GM23338 (cell line): ENCODE measurements around the gene BFSP2. TPM values are rescaled to one million over a fixed set of nuclear protein-coding genes. Genes with fewer than 3 reads are reported as not detected.

Experiments used
- ATAC-seq: fragments of 200-7000 bp; cut with Tn5 transposase; 3 replicates; pipeline ENCODE4 v1.9.1; 2020
- DNase-seq: peaks from one replicate; pipeline ENCODE4 v3.0.0-alpha.2; 2015; ENCODE audit warnings: low spot score
- H2AFZ ChIP-seq: fragments of 200-600 bp; sonication (generic); 2 replicates; pipeline ENCODE4 v1.8.0; 2016; ENCODE audit warnings: antibody characterized with exemption, mild to moderate bottlenecking, moderate library complexity
- H3F3A ChIP-seq: fragments of 200-600 bp; sonication (generic); replicated peaks from 2 replicates; pipeline ENCODE4 v1.8.0; 2017; ENCODE audit warnings: antibody characterized with exemption, mixed run types, low read depth
- H3K27ac ChIP-seq: fragments of 200-600 bp; sonication (generic); 2 replicates; pipeline ENCODE4 v1.6.1; 2016; ENCODE audit warnings: low read depth
- H3K27me3 ChIP-seq: fragments of 200-600 bp; sonication (generic); 2 replicates; pipeline ENCODE4 v1.8.0; 2016; ENCODE audit warnings: mild to moderate bottlenecking, mixed run types, moderate library complexity; ENCODE audit not compliant: insufficient read depth
- H3K36me3 ChIP-seq: fragments of 200-600 bp; sonication (generic); 2 replicates; pipeline ENCODE4 v1.8.0; 2016; ENCODE audit warnings: mild to moderate bottlenecking; ENCODE audit not compliant: insufficient read depth
- H3K4me1 ChIP-seq: fragments of 200-600 bp; sonication (generic); 2 replicates; pipeline ENCODE4 v1.8.0; 2016; ENCODE audit warnings: mild to moderate bottlenecking, moderate library complexity; ENCODE audit not compliant: insufficient read depth
- H3K4me2 ChIP-seq: fragments of 200-600 bp; sonication (generic); 2 replicates; pipeline ENCODE4 v1.7.1; 2017; ENCODE audit warnings: mixed run types
- H3K4me3 ChIP-seq: fragments of 200-600 bp; sonication (generic); 2 replicates; pipeline ENCODE4 v1.6.1; 2016; ENCODE audit warnings: mixed run types
- H3K79me2 ChIP-seq: fragments of 200-600 bp; sonication (generic); replicated peaks from 2 replicates; pipeline ENCODE4 v1.8.0; 2017; ENCODE audit warnings: mild to moderate bottlenecking; ENCODE audit not compliant: insufficient read depth
- H3K9me2 ChIP-seq: fragments of 200-600 bp; sonication (generic); 2 replicates; pipeline ENCODE4 v1.8.0; 2017; ENCODE audit not compliant: insufficient read depth
- H4K20me1 ChIP-seq: fragments of 200-600 bp; sonication (generic); replicated peaks from 2 replicates; pipeline ENCODE4 v1.8.0; 2017; ENCODE audit warnings: mild to moderate bottlenecking; ENCODE audit not compliant: insufficient read depth
- H3K27ac Mint-ChIP-seq: 2 replicates; pipeline ENCODE4 v1.8.0; 2020; ENCODE audit warnings: inconsistent platforms, mild to moderate bottlenecking, moderate library complexity, mixed read lengths
- H3K27me3 Mint-ChIP-seq: 3 replicates; pipeline ENCODE4 v1.8.0; 2022; ENCODE audit warnings: low read depth, mild to moderate bottlenecking, moderate library complexity, mixed read lengths, inconsistent platforms; ENCODE audit not compliant: insufficient read depth, poor library complexity
- H3K36me3 Mint-ChIP-seq: 3 replicates; pipeline ENCODE4 v1.8.0; 2021; ENCODE audit warnings: low read depth, mild to moderate bottlenecking, inconsistent platforms, moderate library complexity, mixed read lengths
- H3K4me1 Mint-ChIP-seq: 3 replicates; pipeline ENCODE4 v1.8.0; 2020; ENCODE audit warnings: mild to moderate bottlenecking, inconsistent platforms, mixed read lengths
- H3K4me3 Mint-ChIP-seq: 3 replicates; pipeline ENCODE4 v1.8.0; 2021; ENCODE audit warnings: moderate library complexity, mild to moderate bottlenecking, inconsistent platforms, mixed read lengths
- H3K9me3 Mint-ChIP-seq: 3 replicates; pipeline ENCODE4 v1.8.0; 2020; ENCODE audit warnings: moderate library complexity, mild to moderate bottlenecking, inconsistent platforms, mixed read lengths
- CTCF ChIP-seq, 2 experiments: fragments of 200-600 bp in 1 of 2; sonication (generic) in 1 of 2; conservative IDR thresholded peaks; 2 replicates each; pipeline versions ENCODE4 v1.5.1 to v1.6.1; 2016 to 2017; ENCODE audit warnings: antibody characterized with exemption in 2 of 2, low read depth in 2 of 2, mild to moderate bottlenecking in 2 of 2, moderate library complexity in 1 of 2
- EZH2 ChIP-seq: fragments of 200-600 bp; sonication (generic); IDR thresholded peaks from one replicate; pipeline ENCODE4 v1.8.0; 2017; ENCODE audit warnings: antibody characterized with exemption, mild to moderate bottlenecking, low read depth; ENCODE audit not compliant: unreplicated experiment
- REST ChIP-seq: IDR thresholded peaks from one replicate; pipeline ENCODE4 v1.6.1; 2018; ENCODE audit warnings: antibody characterized with exemption; ENCODE audit not compliant: unreplicated experiment
- STAT1 ChIP-seq: IDR thresholded peaks from one replicate; pipeline ENCODE4 v1.6.1; 2016; ENCODE audit warnings: antibody characterized with exemption; ENCODE audit not compliant: unreplicated experiment
- ZNF331 ChIP-seq: fragments of 250-450 bp; sonication (Bioruptor Pico); IDR thresholded peaks from 2 replicates; pipeline ENCODE4 v1.5.0; 2020; ENCODE audit warnings: low read depth, mild to moderate bottlenecking, moderate library complexity
- ZNF462 ChIP-seq: fragments of 250-450 bp; sonication (Bioruptor Pico); IDR thresholded peaks from 2 replicates; pipeline ENCODE4 v1.5.0; 2020; ENCODE audit warnings: mild to moderate bottlenecking, moderate library complexity
- polyA plus RNA-seq: library from polyadenylated mRNA; unstranded; fragments of >200 nt; fragmentation: Nextera tagmentation; extraction: Ambion mirVana; gene quantifications from 2 replicates; pipeline ENCODE4 v1.2.1, GENCODE V29; 2016
- total RNA-seq: library from RNA; depleted of rRNA; stranded (reverse); fragments of >200 nt; shearing (Covaris generic); gene quantifications from 2 replicates; pipeline ENCODE4 v1.2.3, GENCODE V29; 2014

The BFSP2 gene
- total and polyA plus RNA-seq, 2 experiments from 2014 or later: not detected

- TF ChIP-seq CTCF (conservative IDR thresholded peaks at IDR 0.05; ENCODE audit: low read depth in 2 of 2): no peak
- no peak for TF ChIP-seq REST
These were observed 5.1 kb downstream of the BFSP2 start (continued) for GRCh38 chr3:133404920-133405319.

- no peak for ATAC-seq
- Histone ChIP-seq H4K20me1 (no peaks in the 10 kb centered on the region), H3K79me2 (no peaks in the 10 kb centered on the region), H3K36me3 (no peaks in the 10 kb centered on the region), H3K4me1 (no peaks in the 10 kb centered on the region), H2AFZ (no peak overlapping the region), H3K27ac (no peak overlapping the region), H3K4me3 (no peak overlapping the region), H3K4me2 (no peak overlapping the region), H3K27me3 (no peaks in the 10 kb centered on the region), H3F3A (no peaks in the 10 kb centered on the region), H3K9me2 (no peaks in the 10 kb centered on the region)
- DNase-seq: no peak
- Mint-ChIP-seq H3K4me3 (no peak overlapping the region), H3K4me1 (peaks cover 11% of the 10 kb centered on the region), H3K9me3 (no peaks in the 10 kb centered on the region), H3K27me3 (peaks cover 7% of the 10 kb centered on the region), H3K27ac (no peak overlapping the region), H3K36me3 (no peaks in the 10 kb centered on the region)
- TF ChIP-seq CTCF (conservative IDR thresholded peaks at IDR 0.05; ENCODE audit: low read depth in 2 of 2): no peak
- TF ChIP-seq REST: no peak
- TF ChIP-seq STAT1: no peak
- TF ChIP-seq ZNF331: no peak
- no peak for TF ChIP-seq ZNF462 (CRISPR knock-in tag)
- TF ChIP-seq EZH2: no peak
These were observed 8.5 kb downstream of the BFSP2 start for GRCh38 chr3:133408366-133408765.
